ACHN (cell line): ENCODE results near the gene TANK.
"Not testable (repeated sequence)": the region's sequence is repeated elsewhere in the genome, so short reads cannot be mapped to it uniquely, and the experiment has no call there.

Experiments
- DNase-seq: peaks from one replicate; pipeline ENCODE4 v3.0.0-alpha.2; 2015
- in situ Hi-C: cut with HindIII; loops from 2 replicates; pipeline ENCODE4 v1.10.0; 2017; ENCODE audit warnings: low sequenced_read_pairs, low pct_ligation_motif_present, low pct_unique_long_range_greater_than_20kb

TANK gene

GRCh38 chr2:161131804-161132203 lies 28.4 kb upstream of the TANK start:
- DNase-seq, result no peak
- in situ Hi-C loops, result no loop called here

- in situ Hi-C loops, DNase-seq: not testable (repeated sequence)
These were observed 27.8 kb upstream of the TANK start for GRCh38 chr2:161132384-161132783.

- DNase-seq, result no peak
- in situ Hi-C loops, result no loop called here
These were observed 26.9 kb upstream of the TANK start for GRCh38 chr2:161133366-161133765.

GRCh38 chr2:161134547-161135518 lies 25.4 kb upstream of the TANK start:
- in situ Hi-C loops, result no loop called here
- DNase-seq, result peak; percentile 68

GRCh38 chr2:161135951-161136593 lies 24.2 kb upstream of the TANK start:
- DNase-seq, result peak; percentile 36
- in situ Hi-C loops, result no loop called here

GRCh38 chr2:161136696-161137324 lies 23.4 kb upstream of the TANK start:
- peak; percentile 87 for DNase-seq
- in situ Hi-C loops, result no loop called here

- no peak for DNase-seq
- in situ Hi-C loops, result no loop called here
These were observed 21.8 kb upstream of the TANK start for GRCh38 chr2:161138429-161138828.

GRCh38 chr2:161139098-161139987 lies 20.9 kb upstream of the TANK start:
- DNase-seq, result peak; percentile 48
- in situ Hi-C loops, result no loop called here

GRCh38 chr2:161141033-161141432 lies 19.2 kb upstream of the TANK start:
- DNase-seq, result no peak
- in situ Hi-C loops, result no loop called here

GRCh38 chr2:161146209-161146775 lies 13.9 kb upstream of the TANK start:
- in situ Hi-C loops, result no loop called here
- DNase-seq, result no peak

- in situ Hi-C loops, result no loop called here
These were observed 13.2 kb upstream of the TANK start for GRCh38 chr2:161146996-161147395.

GRCh38 chr2:161147856-161148255 lies 12.4 kb upstream of the TANK start:
- in situ Hi-C loops, result no loop called here
- DNase-seq, result no peak

More at GRCh38 chr2:161146996-161147395, 13.2 kb upstream of the TANK start:
- no peak for DNase-seq

GRCh38 chr2:161150704-161151103 lies 9.5 kb upstream of the TANK start:
- in situ Hi-C loops, result no loop called here
- no peak for DNase-seq

- in situ Hi-C loops, result no loop called here
- no peak for DNase-seq
These were observed 7.9 kb upstream of the TANK start for GRCh38 chr2:161152302-161152701.

- in situ Hi-C loops, result no loop called here
- no peak for DNase-seq
These were observed 1.3 kb upstream of the TANK start for GRCh38 chr2:161158882-161159281.

- no peak for DNase-seq
- in situ Hi-C loops, result no loop called here
These were observed 587 bp upstream of the TANK start for GRCh38 chr2:161159456-161160225.

- peak; percentile 22 for DNase-seq
- in situ Hi-C loops, result no loop called here
These were observed 962 bp downstream of the TANK start for GRCh38 chr2:161161074-161161706.
